GM19025 (cell line): ENCODE data around the gene ACAD11.

Source experiments
- ATAC-seq: cut with Tn5 transposase; IDR thresholded peaks from one replicate; pipeline ENCODE4 v1.9.1; 2021; ENCODE audit warnings: mild to moderate bottlenecking, low read depth, moderate library complexity; ENCODE audit not compliant: unreplicated experiment

Gene ACAD11

GRCh38 chr3:132521901-132522300 is 137.7 kb downstream of the ACAD11 start:
- ATAC-seq, result no peak

GRCh38 chr3:132519914-132520313 is 139.7 kb downstream of the ACAD11 start:
- ATAC-seq, result no peak

GRCh38 chr3:132517311-132517710 is 142.3 kb downstream of the ACAD11 start:
- no peak for ATAC-seq

- ATAC-seq, result no peak
These were observed 146.6 kb downstream of the ACAD11 start for GRCh38 chr3:132513057-132513456.

- ATAC-seq, result no peak
These were observed 150.1 kb downstream of the ACAD11 start for GRCh38 chr3:132509506-132509905.

- no peak for ATAC-seq
These were observed 150.5 kb downstream of the ACAD11 start for GRCh38 chr3:132509096-132509495.
